Measurements from ENCODE around the gene RAB5IF. TPM values are rescaled to one million over a fixed set of nuclear protein-coding genes. Genes with fewer than 3 reads are reported as not detected.

The RAB5IF gene
- total and polyA plus RNA-seq, 2 of the 8 experiments (the other 6 are each of a cell fraction or from before 2014, with no cell fraction given): 95.5 to 148 TPM

- Histone ChIP-seq H3K4ac (replicated peaks; ENCODE audit: insufficient read length, low read depth, low read length) (no peak overlapping the region), H3K4me3 (ENCODE audit: extremely low read depth in 1 of 4, insufficient read depth in 2 of 4, low read depth in 3 of 4, low read length in 4 of 4) (no peak overlapping the region), H2BK120ac (replicated peaks; ENCODE audit: low read depth, low read length) (no peak overlapping the region), H3K79me1 (ENCODE audit: low read depth, low read length) (no peaks in the 10 kb centered on the region), H3K36me3 (ENCODE audit: control insufficient read depth in 2 of 4, insufficient read depth in 4 of 4, low read length in 3 of 4) (peaks cover 0 to 2% (median 0%) of the 10 kb centered on the region in 4 experiments; a peak in 2 of 8 replicates), H3K23me2 (ENCODE audit: low read depth, low read length) (no peaks in the 10 kb centered on the region), H3K4me2 (ENCODE audit: insufficient read depth in 1 of 2, low read depth in 2 of 2, low read length in 2 of 2) (no peak overlapping the region), H3K23ac (ENCODE audit: insufficient read length) (no peak overlapping the region), H4K20me1 (replicated peaks in 1 of 2; ENCODE audit: control insufficient read depth in 1 of 2, insufficient read depth in 2 of 2, low read length in 2 of 2) (no peaks in the 10 kb centered on the region), H2AFZ (ENCODE audit: low read length) (no peak overlapping the region), H3K14ac (ENCODE audit: insufficient read length) (no peak overlapping the region), H3K27ac (ENCODE audit: low read depth, low read length) (no peak overlapping the region), H2BK12ac (ENCODE audit: low read depth, low read length) (no peak overlapping the region), H3K9me3 (ENCODE audit: insufficient read depth in 2 of 2, low read depth in 1 of 2, low read length in 1 of 2) (no peaks in the 10 kb centered on the region), H4K5ac (ENCODE audit: insufficient read length, low read depth, low read length) (no peak overlapping the region), H3K4me1 (replicated peaks in 1 of 4; ENCODE audit: control insufficient read depth in 3 of 4, insufficient read depth in 4 of 4, low read length in 3 of 4) (no peaks in the 10 kb centered on the region), H2BK20ac (ENCODE audit: low read length) (no peak overlapping the region), H3K27me3 (replicated peaks in 1 of 4; ENCODE audit: control insufficient read depth in 3 of 4, extremely low read depth in 1 of 4, insufficient read depth in 3 of 4, low read length in 3 of 4) (no peaks in the 10 kb centered on the region), H3K79me2 (ENCODE audit: control insufficient read depth in 1 of 2, insufficient read depth in 2 of 2, low read length in 2 of 2) (no peaks in the 10 kb centered on the region), H3K56ac (replicated peaks; ENCODE audit: insufficient read length, low read depth, low read length) (no peak overlapping the region), H2BK5ac (ENCODE audit: low read depth, low read length) (no peak overlapping the region), H2BK15ac (ENCODE audit: low read length) (no peak overlapping the region), H4K8ac (ENCODE audit: extremely low read depth, insufficient read depth, low read length) (no peak overlapping the region), H4K91ac (replicated peaks; ENCODE audit: insufficient read length, low read length) (no peak overlapping the region), H3K9ac (replicated peaks in 1 of 4; ENCODE audit: extremely low read depth in 1 of 4, low read depth in 3 of 4, low read length in 3 of 4) (no peak overlapping the region), H2AK5ac (ENCODE audit: low read depth, low read length) (no peak overlapping the region), H3K18ac (ENCODE audit: extremely low read depth, low read length) (no peak overlapping the region)
- FAIRE-seq (no peak), DNase-seq (ENCODE audit: low read depth in 1 of 2, low spot score in 2 of 2) (no peak)
- POLR2A ChIA-PET (ENCODE audit: partially characterized antibody): no interaction called here
- TF ChIP-seq KDM5A (IDR thresholded peaks at IDR 0.05; ENCODE audit: low read length) (no peak), POU5F1 (IDR thresholded peaks at IDR 0.05; ENCODE audit: low read depth, low read length) (no peak), NRF1 (IDR thresholded peaks at IDR 0.05; ENCODE audit: low read depth, low read length) (no peak), KDM1A (IDR thresholded peaks at IDR 0.05; ENCODE audit: borderline replicate concordance, low read length) (no peak)
- CTCF ChIA-PET (ENCODE audit: partially characterized antibody): interaction anchor here (0.8 to 1.8 kb wide), 4 partner anchors 9 to 105 kb away, joined by 3 to 5 read pairs (median 3); partner anchors contain the start of gene SLA2
- WGBS, 2 experiments (ENCODE audit: extremely low coverage in 1 of 2, insufficient coverage in 1 of 2, insufficient read length in 1 of 2, insufficient replicate concordance in 2 of 2, low coverage in 1 of 2, low lambda C conversion rate in 2 of 2, missing lambda C conversion rate in 1 of 2): 95% methylated on average over 3 of the region's 3 CpGs; no CpG with 5 or more reads in 1 of the 2 experiments
These were observed 49.4 kb downstream of the RAB5IF start for GRCh38 chr20:36655004-36655403.
